DOHH2 (cell line): ENCODE data around the gene RHOT2.

Experiments
- EZH2phosphoT487 ChIP-seq: fragments of 200-600 bp; sonication (generic); IDR thresholded peaks from 2 replicates; pipeline ENCODE4 v1.6.1; 2017; ENCODE audit warnings: borderline replicate concordance, mild to moderate bottlenecking, antibody characterized with exemption, low read length, moderate library complexity, mixed read lengths
- TF ChIP-seq, protein P1 (sequence below): fragments of 200-600 bp; sonication (generic); IDR thresholded peaks from one replicate; pipeline ENCODE4 v1.5.1; 2014; ENCODE audit warnings: antibody characterized with exemption, mild to moderate bottlenecking, low read depth, low read length; ENCODE audit not compliant: poor library complexity, severe bottlenecking

DNA sequence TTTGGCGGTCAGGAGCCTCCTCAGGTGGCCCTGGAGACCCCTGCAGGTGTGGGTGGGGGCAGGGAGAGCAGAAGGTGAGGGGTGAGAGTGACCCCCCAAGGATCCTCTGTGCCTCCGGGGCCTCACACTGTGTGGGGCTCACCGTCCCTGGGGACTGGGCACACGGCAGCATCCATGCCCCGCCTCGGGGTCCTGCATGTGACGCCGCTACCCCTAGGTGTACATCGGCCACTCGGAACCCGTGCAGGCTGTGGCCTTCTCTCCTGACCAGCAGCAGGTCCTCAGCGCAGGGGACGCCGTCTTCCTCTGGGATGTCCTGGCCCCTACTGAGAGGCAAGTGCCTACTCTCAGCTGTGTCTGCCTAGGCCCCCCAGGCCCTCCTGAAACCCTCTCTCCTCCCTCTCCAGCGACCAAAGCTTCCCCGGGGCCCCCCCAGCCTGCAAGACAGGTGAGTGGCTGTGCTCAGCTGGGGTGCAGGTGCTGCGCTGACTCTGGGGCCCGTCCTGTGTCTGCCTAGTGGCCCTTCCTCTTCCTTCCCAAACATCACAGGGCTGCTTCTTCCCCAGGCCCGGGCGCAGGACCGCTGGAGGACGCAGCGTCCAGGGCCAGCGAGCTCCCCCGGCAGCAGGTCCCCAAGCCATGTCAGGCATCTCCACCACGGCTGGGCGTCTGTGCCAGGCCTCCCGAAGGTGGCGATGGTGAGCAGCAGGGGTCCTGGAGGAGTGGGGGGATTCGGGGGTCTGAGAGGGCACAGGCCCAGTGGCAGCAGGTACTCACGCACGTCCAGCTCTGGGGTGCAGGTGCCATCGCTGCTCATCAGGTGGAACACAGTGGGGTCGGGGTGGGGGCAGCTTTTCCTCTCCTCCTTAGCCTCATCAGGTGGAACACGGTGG lies 9.0 kb upstream of the RHOT2 start:
- TF ChIP-seq, protein P1, sequence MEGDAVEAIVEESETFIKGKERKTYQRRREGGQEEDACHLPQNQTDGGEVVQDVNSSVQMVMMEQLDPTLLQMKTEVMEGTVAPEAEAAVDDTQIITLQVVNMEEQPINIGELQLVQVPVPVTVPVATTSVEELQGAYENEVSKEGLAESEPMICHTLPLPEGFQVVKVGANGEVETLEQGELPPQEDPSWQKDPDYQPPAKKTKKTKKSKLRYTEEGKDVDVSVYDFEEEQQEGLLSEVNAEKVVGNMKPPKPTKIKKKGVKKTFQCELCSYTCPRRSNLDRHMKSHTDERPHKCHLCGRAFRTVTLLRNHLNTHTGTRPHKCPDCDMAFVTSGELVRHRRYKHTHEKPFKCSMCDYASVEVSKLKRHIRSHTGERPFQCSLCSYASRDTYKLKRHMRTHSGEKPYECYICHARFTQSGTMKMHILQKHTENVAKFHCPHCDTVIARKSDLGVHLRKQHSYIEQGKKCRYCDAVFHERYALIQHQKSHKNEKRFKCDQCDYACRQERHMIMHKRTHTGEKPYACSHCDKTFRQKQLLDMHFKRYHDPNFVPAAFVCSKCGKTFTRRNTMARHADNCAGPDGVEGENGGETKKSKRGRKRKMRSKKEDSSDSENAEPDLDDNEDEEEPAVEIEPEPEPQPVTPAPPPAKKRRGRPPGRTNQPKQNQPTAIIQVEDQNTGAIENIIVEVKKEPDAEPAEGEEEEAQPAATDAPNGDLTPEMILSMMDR: peak; percentile 34
- TF ChIP-seq EZH2phosphoT487: no peak
